Ovary (tissue), 9 donors: ENCODE data around the gene CENPL. TPM values are rescaled to one million over a fixed set of nuclear protein-coding genes. Genes with fewer than 3 reads are reported as not detected.
"Not testable (repeated sequence)": the region's sequence is repeated elsewhere in the genome, so short reads cannot be mapped to it uniquely, and the experiment has no call there.

Experiments used
- DNase-seq, 5 donors: peaks; one replicate each; pipeline ENCODE4 v3.0.0-alpha.2; 2019 to 2020
- H3K27ac ChIP-seq, 2 donors: fragments of 200-600 bp; one replicate each; pipeline versions ENCODE4 v1.5.1 to v1.8.0; 2019 to 2022
- H3K27me3 ChIP-seq: fragments of 200-600 bp; one replicate; pipeline ENCODE4 v1.8.0; 2022
- H3K36me3 ChIP-seq: fragments of 200-600 bp; sonication (generic); one replicate; pipeline ENCODE4 v1.5.1; 2019
- H3K4me1 ChIP-seq: one replicate; pipeline ENCODE4 v1.8.1; 2013; ENCODE audit warnings: mild to moderate bottlenecking, moderate library complexity; ENCODE audit not compliant: insufficient read depth
- H3K4me3 ChIP-seq: fragments of 200-600 bp; sonication (generic); one replicate; pipeline ENCODE4 v1.5.1; 2017
- H3K9me3 ChIP-seq, 2 donors: fragments of 200-600 bp in 1 of 2; sonication (generic) in 1 of 2; one replicate each; pipeline versions ENCODE4 v1.5.1 to v1.8.1; 2013 to 2019; ENCODE audit warnings: mild to moderate bottlenecking in 1 of 2, moderate library complexity in 1 of 2
- EP300 ChIP-seq: sonication (generic); formaldehyde crosslinking; IDR thresholded peaks from one replicate; pipeline ENCODE4 v1.6.1; 2017; ENCODE audit warnings: antibody characterized with exemption
- POLR2A ChIP-seq: fragments of 450-650 bp; IDR thresholded peaks from one replicate; pipeline ENCODE4 v1.6.1; 2017; ENCODE audit warnings: antibody characterized with exemption, mild to moderate bottlenecking, moderate library complexity
- WGBS, 3 donors: extraction: QIAGEN DNeasy Blood & Tissue Kit in 1 of 3; methylation state at CpG; one replicate each; pipeline versions ENCODE4 v1.1.5 to v1.1.7; 2013 to 2017; 5-methylcytosine and 5-hydroxymethylcytosine counted together
- intact Hi-C, 4 donors: fragments of 100-400 bp; cut with DNase I; formaldehyde crosslinking; loops; one replicate each; pipeline versions ENCODE4 v1.11.0 to v1.15.1; 2022 to 2023
- polyA plus RNA-seq, 2 donors: library from polyadenylated mRNA; stranded (reverse); fragments of 200-250 nt in 1 of 2; fragments of 350-450 nt in 1 of 2; fragmentation: Illumina TruSeq in 1 of 2; extraction: RNeasy Lipid Tissue Mini Kit (QIAGEN cat#74804) in 1 of 2; gene quantifications; one replicate each; pipeline ENCODE4 v1.2.3, GENCODE V29; 2013 to 2014
- total RNA-seq, 7 donors: library from RNA; depleted of rRNA in 2 of 7; stranded (reverse); fragments of >200 nt in 2 of 7; fragmentation: NEBNext Ultra II Directional in 3 of 7; extraction: Animal tissue kit (Norgen Biotek cat#: 25700) in 3 of 7; gene quantifications; one replicate each; pipeline versions ENCODE4 v1.1.0 to v1.2.4, GENCODE V29; 2016 to 2023
- TF ChIP-seq, protein P1 (sequence below), 3 donors: fragments of 450-650 bp in 2 of 3; fragments of 200-600 bp in 1 of 3; IDR thresholded peaks; one replicate each; pipeline versions ENCODE4 v1.5.1 to v1.8.0; 2016 to 2022; ENCODE audit warnings: antibody characterized with exemption in 3 of 3, mild to moderate bottlenecking in 1 of 3
- donor health status: DM: no; HTN: no; CAD: no; lungs with moderate emphysema.
- donor health status: DM: no; HTN: no; CAD: no.
- donor health status: Bipolar disorder and iron deficiency.
- donor health status: DM: yes; HTN: yes; CAD: no.
- donor health status: DM: no; HTN: no; CAD: no.
- donor health status: DM: yes; HTN: yes; CAD: no.

Gene CENPL
- total and polyA plus RNA-seq, 9 donors, result 1.1 to 5.6 (median 3.1) TPM

DNA sequence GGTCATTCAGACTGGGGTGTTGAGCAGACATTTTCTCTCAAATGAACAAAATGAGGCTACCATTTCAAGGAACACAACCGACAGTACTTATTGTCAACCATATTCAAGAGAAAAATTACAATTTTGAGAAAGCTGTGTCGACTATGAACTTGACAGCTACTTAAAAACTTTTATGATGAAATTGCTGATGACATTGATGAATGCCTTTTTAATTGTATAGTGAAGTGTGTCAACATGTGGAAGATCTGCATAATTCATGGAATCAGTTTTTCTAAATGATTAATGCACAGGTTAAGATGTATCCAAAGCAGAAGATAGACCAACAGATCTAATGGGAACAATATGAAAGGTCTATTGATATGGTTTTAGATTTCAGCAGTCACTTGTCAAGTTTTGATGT, 34.8 kb downstream of the CENPL start:
- no peak for TF ChIP-seq EP300
- no peak for TF ChIP-seq POLR2A
- TF ChIP-seq, protein P1, sequence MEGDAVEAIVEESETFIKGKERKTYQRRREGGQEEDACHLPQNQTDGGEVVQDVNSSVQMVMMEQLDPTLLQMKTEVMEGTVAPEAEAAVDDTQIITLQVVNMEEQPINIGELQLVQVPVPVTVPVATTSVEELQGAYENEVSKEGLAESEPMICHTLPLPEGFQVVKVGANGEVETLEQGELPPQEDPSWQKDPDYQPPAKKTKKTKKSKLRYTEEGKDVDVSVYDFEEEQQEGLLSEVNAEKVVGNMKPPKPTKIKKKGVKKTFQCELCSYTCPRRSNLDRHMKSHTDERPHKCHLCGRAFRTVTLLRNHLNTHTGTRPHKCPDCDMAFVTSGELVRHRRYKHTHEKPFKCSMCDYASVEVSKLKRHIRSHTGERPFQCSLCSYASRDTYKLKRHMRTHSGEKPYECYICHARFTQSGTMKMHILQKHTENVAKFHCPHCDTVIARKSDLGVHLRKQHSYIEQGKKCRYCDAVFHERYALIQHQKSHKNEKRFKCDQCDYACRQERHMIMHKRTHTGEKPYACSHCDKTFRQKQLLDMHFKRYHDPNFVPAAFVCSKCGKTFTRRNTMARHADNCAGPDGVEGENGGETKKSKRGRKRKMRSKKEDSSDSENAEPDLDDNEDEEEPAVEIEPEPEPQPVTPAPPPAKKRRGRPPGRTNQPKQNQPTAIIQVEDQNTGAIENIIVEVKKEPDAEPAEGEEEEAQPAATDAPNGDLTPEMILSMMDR (IDR thresholded peaks at IDR 0.05), result no peak
- WGBS, 3 donors, result 93 to 96% (median 95%) methylated on average over 2 of the region's 2 CpGs
- Histone ChIP-seq H3K36me3 (no peaks in the 10 kb centered on the region), H3K27ac (no peak overlapping the region), H3K4me3 (no peak overlapping the region), H3K9me3 (no peaks in the 10 kb centered on the region), H3K27me3 (no peaks in the 10 kb centered on the region), H3K4me1 (no peaks in the 10 kb centered on the region)
- intact Hi-C loops, result no loop called here
- DNase-seq, result no peak

DNA sequence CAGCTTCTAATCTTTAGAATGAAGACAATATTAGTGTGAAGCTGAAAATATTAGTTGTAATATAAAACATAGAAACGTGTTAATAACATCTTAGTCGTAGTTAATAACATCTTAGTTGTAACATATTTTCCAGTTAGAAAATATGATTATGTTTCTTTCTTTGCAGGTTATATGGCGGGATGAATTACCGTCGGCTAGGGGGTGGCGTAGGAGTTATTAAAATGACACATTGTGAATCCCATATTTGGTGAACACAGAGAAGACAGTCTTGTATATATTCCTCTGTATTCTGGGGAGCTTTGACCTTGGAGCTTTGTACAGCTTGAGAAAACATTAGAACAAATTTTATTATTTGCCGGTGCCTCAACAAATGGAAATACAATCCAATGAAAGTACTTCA, 39.7 kb downstream of the CENPL start:
- no peaks in the 10 kb centered on the region for H3K36me3 ChIP-seq
- H3K27me3 ChIP-seq, result no peaks in the 10 kb centered on the region
- no peaks in the 10 kb centered on the region for H3K4me1 ChIP-seq
- no peak for DNase-seq
- TF ChIP-seq POLR2A, result no peak
- TF ChIP-seq, protein P1 (IDR thresholded peaks at IDR 0.05), result no peak
- no peak for TF ChIP-seq EP300
- WGBS, 3 donors, result 73 to 83% (median 80%) methylated on average over 7 of the region's 7 CpGs
- no peak overlapping the region for H3K27ac ChIP-seq
- intact Hi-C loops, result no loop called here
- no peak overlapping the region for H3K4me3 ChIP-seq
- H3K9me3 ChIP-seq, result no peaks in the 10 kb centered on the region

- no peak overlapping the region for H3K27ac ChIP-seq
- H3K27me3 ChIP-seq, result no peaks in the 10 kb centered on the region
- TF ChIP-seq EP300, result no peak
- no peak overlapping the region for H3K4me3 ChIP-seq
- intact Hi-C loops, result no loop called here
- WGBS, 3 donors, result 94 to 98% (median 98%) methylated on average over 4 of the region's 4 CpGs
- no peaks in the 10 kb centered on the region for H3K36me3 ChIP-seq
- H3K9me3 ChIP-seq, result no peaks in the 10 kb centered on the region
- H3K4me1 ChIP-seq, result no peaks in the 10 kb centered on the region
- DNase-seq, result no peak
Measured at GRCh38 chr1:173779936-173780335, 44.7 kb downstream of the CENPL start.

DNA sequence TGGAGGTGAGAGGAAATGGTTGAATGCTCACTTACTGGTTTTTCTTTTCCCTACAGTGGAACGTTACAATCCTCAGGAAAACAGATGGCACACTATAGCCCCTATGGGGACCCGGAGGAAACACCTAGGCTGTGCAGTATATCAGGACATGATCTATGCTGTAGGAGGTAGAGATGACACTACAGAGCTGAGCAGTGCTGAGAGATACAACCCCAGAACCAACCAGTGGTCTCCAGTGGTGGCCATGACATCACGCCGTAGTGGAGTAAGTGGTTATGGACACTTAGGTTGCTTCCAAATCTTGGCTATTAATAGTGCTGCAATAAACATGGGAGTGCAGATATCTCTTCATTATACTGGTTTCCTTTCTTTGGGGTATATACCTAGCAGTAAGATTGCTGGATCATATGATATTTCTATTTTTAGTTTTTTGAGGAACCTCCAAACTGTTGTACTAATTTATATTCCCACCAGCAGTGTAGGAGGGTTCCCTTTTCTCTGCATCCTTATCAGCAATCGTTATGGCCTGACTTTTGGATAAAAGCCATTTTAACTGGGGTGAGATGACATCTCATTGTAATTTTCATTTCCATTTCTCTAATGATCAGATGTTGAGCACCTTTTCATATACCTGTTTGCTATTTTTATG, 49.0 kb downstream of the CENPL start:
- H3K4me1 ChIP-seq, result no peaks in the 10 kb centered on the region
- intact Hi-C loops, result no loop called here
- 81 to 87% (median 83%) methylated on average over 5 of the region's 5 CpGs for WGBS, 3 donors
- no peak for TF ChIP-seq POLR2A
- TF ChIP-seq, protein P1 (IDR thresholded peaks at IDR 0.05), result no peak
- H3K27ac ChIP-seq, result no peak overlapping the region
- no peaks in the 10 kb centered on the region for H3K9me3 ChIP-seq
- H3K27me3 ChIP-seq, result no peaks in the 10 kb centered on the region
- DNase-seq, result no peak
- H3K36me3 ChIP-seq, result no peaks in the 10 kb centered on the region
- H3K4me3 ChIP-seq, result no peak overlapping the region

GRCh38 chr1:173771560-173771959, 53.1 kb downstream of the CENPL start:
- Histone ChIP-seq H3K4me1 (no peaks in the 10 kb centered on the region), H3K9me3 (no peaks in the 10 kb centered on the region), H3K27ac (no peak overlapping the region), H3K36me3 (no peaks in the 10 kb centered on the region), H3K4me3 (no peak overlapping the region), H3K27me3 (no peaks in the 10 kb centered on the region)
- TF ChIP-seq, protein P1 (IDR thresholded peaks at IDR 0.05), result no peak
- no peak for TF ChIP-seq POLR2A
- TF ChIP-seq EP300, result no peak
- no peak for DNase-seq
- WGBS, 3 donors, result 90 to 98% (median 97%) methylated on average over 1 of the region's 1 CpG
- intact Hi-C loops, result no loop called here

GRCh38 chr1:173770330-173770729, 54.4 kb downstream of the CENPL start:
- not testable (repeated sequence) for H3K9me3 ChIP-seq
- WGBS, 3 donors, result 92 to 97% (median 93%) methylated on average over 9 of the region's 9 CpGs

More at GRCh38 chr1:173770330-173770729, 54.4 kb downstream of the CENPL start:
- intact Hi-C loops, H3K36me3 ChIP-seq, H3K4me3 ChIP-seq, H3K4me1 ChIP-seq, H3K27me3 ChIP-seq, H3K27ac ChIP-seq, DNase-seq: not testable (repeated sequence)
